Body of pancreas (tissue), 4 donors: ENCODE results near the gene CDHR1. TPM values are rescaled to one million over a fixed set of nuclear protein-coding genes. Genes with fewer than 3 reads are reported as not detected.

Source experiments
- ATAC-seq: fragments of 150-250 bp; one replicate; pipeline ENCODE4 v1.9.1; 2016
- DNase-seq, 4 donors: peaks; one replicate each; pipeline ENCODE4 v3.0.0-alpha.2; 2019
- H3K27ac ChIP-seq, 4 donors: fragments of 200-600 bp; sonication (generic); 1 replicate in 3 of 4; 2 replicates in 1 of 4; pipeline versions ENCODE4 v1.5.1 to v1.6.1; 2016 to 2019; ENCODE audit warnings: mild to moderate bottlenecking in 1 of 4, mixed read lengths in 1 of 4, moderate library complexity in 1 of 4
- H3K27me3 ChIP-seq, 2 donors: fragments of 200-600 bp; sonication (generic); one replicate each; pipeline ENCODE4 v1.6.0; 2016; ENCODE audit warnings: mild to moderate bottlenecking in 1 of 2
- H3K36me3 ChIP-seq, 2 donors: fragments of 200-600 bp; sonication (generic); replicated peaks in 1 of 2; 2 replicates each; pipeline ENCODE4 v1.5.1; 2016; ENCODE audit warnings: low read depth in 2 of 2; ENCODE audit not compliant: insufficient read depth in 1 of 2
- H3K4me1 ChIP-seq: fragments of 200-600 bp; sonication (generic); one replicate; pipeline ENCODE4 v1.6.0; 2016
- H3K4me3 ChIP-seq, 2 donors: fragments of 200-600 bp; sonication (generic); 1 replicate in 1 of 2; 2 replicates in 1 of 2; pipeline ENCODE4 v1.5.1; 2016 to 2019
- H3K9me3 ChIP-seq, 3 donors: fragments of 200-600 bp; sonication (generic); 1 replicate in 2 of 3; 2 replicates in 1 of 3; pipeline ENCODE4 v1.5.1; 2016
- POLR2A ChIP-seq, 3 donors: fragments of 450-650 bp; IDR thresholded peaks; one replicate each; pipeline ENCODE4 v1.6.1; 2016; ENCODE audit warnings: antibody characterized with exemption in 3 of 3, mild to moderate bottlenecking in 2 of 3
- WGBS, 2 donors: methylation state at CpG; one replicate each; pipeline ENCODE4 v1.1.5; 2017; 5-methylcytosine and 5-hydroxymethylcytosine counted together
- intact Hi-C: fragments of 100-400 bp; cut with DNase I; formaldehyde crosslinking; loops from one replicate; pipeline ENCODE4 v1.15.1; 2023
- total RNA-seq, 2 donors: library from RNA; depleted of rRNA; stranded (reverse); fragments of >200 nt; gene quantifications; one replicate each; pipeline ENCODE4 v1.1.0, GENCODE V29; 2016
- TF ChIP-seq, protein P1 (sequence below), 7 experiments: fragments of 450-650 bp in 4 of 7; fragments of 200-600 bp in 3 of 7; sonication (generic) in 3 of 7; IDR thresholded peaks; one replicate each; pipeline ENCODE4 v1.5.1; 2016 to 2019; ENCODE audit warnings: antibody characterized with exemption in 7 of 7

CDHR1 gene
- total RNA-seq, 2 donors from 2014 or later, result 0.26 TPM; not detected in 1

DNA sequence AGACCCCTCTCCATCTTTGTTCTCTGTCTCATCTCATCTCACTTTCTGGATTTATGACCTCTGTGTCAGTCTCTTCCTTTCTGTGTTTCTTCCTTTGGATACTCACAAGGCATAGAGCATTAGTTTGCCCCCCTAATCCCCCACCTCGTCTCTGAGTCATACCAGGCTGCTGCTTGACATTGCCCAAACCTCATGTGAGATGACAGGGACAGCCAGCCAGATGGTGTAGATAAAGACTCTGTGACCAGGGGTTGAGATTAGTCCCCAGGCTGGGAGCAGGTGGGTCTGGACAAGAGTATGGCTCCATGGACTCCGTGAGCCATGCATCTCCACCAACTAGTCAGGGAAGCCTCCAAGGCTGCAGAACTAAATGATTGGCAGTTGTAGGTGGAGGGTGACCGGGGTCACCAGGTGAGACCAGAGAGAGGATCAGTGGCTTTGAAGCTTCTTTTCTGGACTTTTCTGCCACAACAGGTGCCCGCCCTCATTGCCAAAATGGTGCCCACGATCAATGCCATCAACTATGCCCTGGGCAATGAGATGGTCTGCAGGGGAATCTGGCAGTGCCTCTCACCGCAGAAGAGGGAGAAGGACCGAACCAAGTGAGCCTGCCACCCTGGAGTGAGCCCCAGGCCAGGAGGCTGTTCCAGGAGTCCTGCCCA, 63.8 kb downstream of the CDHR1 start:
- TF ChIP-seq, protein P1, sequence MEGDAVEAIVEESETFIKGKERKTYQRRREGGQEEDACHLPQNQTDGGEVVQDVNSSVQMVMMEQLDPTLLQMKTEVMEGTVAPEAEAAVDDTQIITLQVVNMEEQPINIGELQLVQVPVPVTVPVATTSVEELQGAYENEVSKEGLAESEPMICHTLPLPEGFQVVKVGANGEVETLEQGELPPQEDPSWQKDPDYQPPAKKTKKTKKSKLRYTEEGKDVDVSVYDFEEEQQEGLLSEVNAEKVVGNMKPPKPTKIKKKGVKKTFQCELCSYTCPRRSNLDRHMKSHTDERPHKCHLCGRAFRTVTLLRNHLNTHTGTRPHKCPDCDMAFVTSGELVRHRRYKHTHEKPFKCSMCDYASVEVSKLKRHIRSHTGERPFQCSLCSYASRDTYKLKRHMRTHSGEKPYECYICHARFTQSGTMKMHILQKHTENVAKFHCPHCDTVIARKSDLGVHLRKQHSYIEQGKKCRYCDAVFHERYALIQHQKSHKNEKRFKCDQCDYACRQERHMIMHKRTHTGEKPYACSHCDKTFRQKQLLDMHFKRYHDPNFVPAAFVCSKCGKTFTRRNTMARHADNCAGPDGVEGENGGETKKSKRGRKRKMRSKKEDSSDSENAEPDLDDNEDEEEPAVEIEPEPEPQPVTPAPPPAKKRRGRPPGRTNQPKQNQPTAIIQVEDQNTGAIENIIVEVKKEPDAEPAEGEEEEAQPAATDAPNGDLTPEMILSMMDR (IDR thresholded peaks at IDR 0.05), result no peak
- no peak for TF ChIP-seq POLR2A (IDR thresholded peaks at IDR 0.05)
- WGBS, 2 donors, result 71 to 77% methylated on average over 7 of the region's 7 CpGs
- no peaks in the 10 kb centered on the region for H3K9me3 ChIP-seq
- H3K27ac ChIP-seq, result no peak overlapping the region
- DNase-seq, result no peak
- intact Hi-C loops, result no loop called here
- peaks cover 5% of the 10 kb centered on the region for H3K4me1 ChIP-seq
- H3K36me3 ChIP-seq, result no peaks in the 10 kb centered on the region
- no peak for ATAC-seq
- H3K4me3 ChIP-seq, result no peak overlapping the region
- no peaks in the 10 kb centered on the region for H3K27me3 ChIP-seq

DNA sequence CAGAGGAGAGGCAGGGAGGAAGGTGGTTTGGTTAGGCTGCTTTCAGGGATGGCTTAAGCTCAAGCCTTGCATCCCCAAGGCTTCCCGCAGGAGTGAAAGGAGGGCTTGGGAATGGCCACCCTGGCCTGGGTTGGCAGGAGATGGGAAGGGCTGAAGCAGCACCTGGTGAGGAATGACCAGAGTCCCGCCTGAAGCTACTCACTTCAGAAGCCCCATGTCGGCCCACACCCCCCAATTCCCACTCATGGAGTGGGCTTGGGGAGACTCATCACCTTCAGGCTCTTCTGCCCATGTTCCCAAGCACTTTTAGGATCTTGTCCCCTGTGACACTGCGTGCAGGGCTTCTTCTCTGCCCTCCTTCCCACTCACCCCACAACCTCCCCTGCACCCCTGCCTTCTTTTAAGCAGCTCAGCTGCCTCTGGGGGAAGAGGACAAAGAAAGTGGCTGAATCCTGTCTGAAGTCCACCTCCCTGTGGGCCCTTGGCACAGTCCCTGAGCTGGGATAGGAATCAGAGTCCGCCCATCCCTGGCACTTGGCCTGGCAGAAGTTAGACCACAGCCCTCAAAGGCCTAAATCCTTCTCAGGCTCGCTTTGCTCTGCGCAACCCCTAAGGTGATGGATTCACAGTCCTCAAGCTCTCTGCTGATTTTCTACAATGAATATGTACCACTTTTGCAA, 67.0 kb downstream of the CDHR1 start:
- TF ChIP-seq POLR2A (IDR thresholded peaks at IDR 0.05), result no peak
- intact Hi-C loops, result loop anchor here (5.0 to 10.0 kb wide), 2 partner anchors 113 to 281 kb away; no protein-coding TSS in a partner anchor
- Histone ChIP-seq H3K9me3 (no peaks in the 10 kb centered on the region), H3K27ac (no peak overlapping the region), H3K4me3 (no peak overlapping the region), H3K36me3 (no peaks in the 10 kb centered on the region), H3K4me1 (peaks cover 5% of the 10 kb centered on the region), H3K27me3 (no peaks in the 10 kb centered on the region)
- DNase-seq (no peak), ATAC-seq (no peak)
- WGBS, 2 donors, result 80 to 82% methylated on average over 6 to 7 of the region's 7 CpGs

DNA sequence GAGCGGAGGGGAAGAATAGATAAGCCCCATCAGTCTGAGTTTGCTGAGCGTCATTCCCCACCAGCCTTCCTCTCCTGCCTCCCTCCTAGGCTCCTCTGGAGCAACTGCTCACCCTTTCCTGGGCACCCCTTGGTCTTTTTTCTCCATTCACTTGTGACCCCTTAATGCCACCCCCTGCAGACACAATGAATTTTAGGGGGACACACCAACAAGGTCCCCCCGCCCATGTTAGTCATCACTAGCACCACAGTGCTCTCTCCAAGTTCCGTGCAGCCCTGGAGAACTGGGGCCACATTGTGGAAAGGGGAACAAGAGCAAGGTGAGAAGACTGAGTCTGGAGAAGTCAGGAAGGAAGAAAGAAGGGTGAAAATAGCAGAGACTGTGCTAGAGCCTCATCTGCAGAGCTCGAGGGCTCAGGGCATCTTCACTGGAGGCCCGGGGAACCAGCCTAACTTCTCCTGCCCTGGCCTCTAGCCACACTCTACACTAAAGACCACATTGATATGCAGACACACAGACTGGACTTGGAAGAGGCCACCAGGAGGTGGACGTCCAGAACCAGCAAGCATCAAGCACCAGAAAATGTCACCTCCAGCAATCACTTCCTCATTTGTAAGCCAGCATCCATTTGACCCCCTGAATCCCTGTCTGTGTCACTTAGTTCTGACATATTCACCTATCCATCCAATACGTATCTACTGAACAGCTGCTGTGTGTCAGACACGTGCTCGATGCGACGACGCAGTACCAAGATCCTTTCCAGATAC, 68.0 kb downstream of the CDHR1 start:
- 56 to 70% methylated on average over 13 of the region's 13 CpGs for WGBS, 2 donors
- Histone ChIP-seq H3K27ac (no peak overlapping the region), H3K4me3 (no peak overlapping the region), H3K36me3 (no peaks in the 10 kb centered on the region), H3K9me3 (no peaks in the 10 kb centered on the region), H3K27me3 (no peaks in the 10 kb centered on the region), H3K4me1 (no peaks in the 10 kb centered on the region)
- TF ChIP-seq, protein P1 (IDR thresholded peaks at IDR 0.05), result no peak
- no peak for TF ChIP-seq POLR2A (IDR thresholded peaks at IDR 0.05)
- intact Hi-C loops, result loop anchor here (5.0 to 10.0 kb wide), 2 partner anchors 112 to 280 kb away; no protein-coding TSS in a partner anchor
- ATAC-seq (no peak), DNase-seq (no peak)

DNA sequence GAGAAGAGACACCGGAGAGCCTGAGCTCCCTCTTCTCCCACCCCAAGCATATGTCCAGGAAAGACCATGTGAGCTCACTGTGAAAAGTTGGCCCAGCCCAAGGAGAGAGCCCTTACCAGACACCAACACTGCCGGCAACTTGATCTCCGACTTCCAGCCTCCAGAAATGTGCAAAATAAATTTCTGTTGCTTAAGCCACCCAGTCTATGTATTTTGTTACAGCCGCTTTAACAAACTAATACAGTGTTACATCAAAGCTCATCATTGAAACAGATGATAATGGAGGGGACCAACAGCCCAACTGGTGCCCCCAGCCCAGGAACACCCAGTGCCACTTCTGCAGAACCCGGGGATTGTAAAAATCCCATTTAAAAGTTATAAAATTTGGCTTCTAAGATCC, 69.4 kb downstream of the CDHR1 start:
- Histone ChIP-seq H3K9me3 (no peaks in the 10 kb centered on the region), H3K36me3 (no peaks in the 10 kb centered on the region), H3K4me3 (no peak overlapping the region), H3K27me3 (no peaks in the 10 kb centered on the region), H3K4me1 (no peaks in the 10 kb centered on the region), H3K27ac (no peak overlapping the region)
- no peak for DNase-seq
- no peak for ATAC-seq
- intact Hi-C loops, result loop anchor here (5.0 to 10.0 kb wide), 2 partner anchors 111 to 279 kb away; no protein-coding TSS in a partner anchor
- no peak for TF ChIP-seq POLR2A (IDR thresholded peaks at IDR 0.05)
- TF ChIP-seq, protein P1 (IDR thresholded peaks at IDR 0.05), result no peak
- 69 to 80% methylated on average over 5 of the region's 5 CpGs for WGBS, 2 donors

DNA sequence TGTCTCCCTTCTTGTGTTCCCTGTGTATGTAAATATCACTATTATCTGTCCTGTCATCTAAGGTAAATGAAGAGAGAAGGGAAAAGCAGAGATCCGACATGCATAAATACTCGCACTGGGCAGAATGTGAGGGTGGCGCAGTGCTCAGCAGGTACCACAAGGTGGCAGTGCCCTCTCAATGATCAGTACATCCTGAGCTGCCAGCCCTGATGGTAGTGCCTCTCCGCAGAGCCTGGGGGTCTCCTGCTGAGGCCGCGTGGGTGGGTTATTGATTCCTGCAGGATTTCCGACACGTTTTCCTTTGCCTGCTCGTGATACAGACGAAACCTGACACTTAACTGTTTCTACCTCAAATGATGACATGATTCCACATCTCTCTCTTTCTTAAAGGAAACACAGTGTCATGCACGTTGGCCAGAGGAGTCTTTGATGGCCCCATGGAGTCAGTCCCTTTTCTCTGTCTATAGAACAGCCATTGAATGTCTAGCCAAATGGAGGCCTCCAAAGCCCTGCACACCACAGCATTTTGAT, 70.3 kb downstream of the CDHR1 start:
- Histone ChIP-seq H3K4me3 (no peak overlapping the region), H3K27ac (no peak overlapping the region), H3K27me3 (no peaks in the 10 kb centered on the region), H3K4me1 (no peaks in the 10 kb centered on the region), H3K9me3 (no peaks in the 10 kb centered on the region), H3K36me3 (no peaks in the 10 kb centered on the region)
- ATAC-seq (peak; percentile 85), DNase-seq (peak; percentile 67 to 79 (median 72))
- intact Hi-C loops, result loop anchor here (5.0 to 10.0 kb wide), 2 partner anchors 110 to 278 kb away; no protein-coding TSS in a partner anchor
- WGBS, 2 donors, result 0 to 4% methylated on average over 11 of the region's 11 CpGs
- TF ChIP-seq, protein P1 (IDR thresholded peaks at IDR 0.05), result peak; percentile 78 to 93 (median 87)
- TF ChIP-seq POLR2A (IDR thresholded peaks at IDR 0.05), result no peak
